ENCODE data around the gene ALPL. TPM values are rescaled to one million over a fixed set of nuclear protein-coding genes. Genes with fewer than 3 reads are reported as not detected.

ALPL gene
- total and polyA plus RNA-seq, 2 of the 4 experiments (the other 2 are of a cell fraction): 0.54 to 2.2 TPM

DNA sequence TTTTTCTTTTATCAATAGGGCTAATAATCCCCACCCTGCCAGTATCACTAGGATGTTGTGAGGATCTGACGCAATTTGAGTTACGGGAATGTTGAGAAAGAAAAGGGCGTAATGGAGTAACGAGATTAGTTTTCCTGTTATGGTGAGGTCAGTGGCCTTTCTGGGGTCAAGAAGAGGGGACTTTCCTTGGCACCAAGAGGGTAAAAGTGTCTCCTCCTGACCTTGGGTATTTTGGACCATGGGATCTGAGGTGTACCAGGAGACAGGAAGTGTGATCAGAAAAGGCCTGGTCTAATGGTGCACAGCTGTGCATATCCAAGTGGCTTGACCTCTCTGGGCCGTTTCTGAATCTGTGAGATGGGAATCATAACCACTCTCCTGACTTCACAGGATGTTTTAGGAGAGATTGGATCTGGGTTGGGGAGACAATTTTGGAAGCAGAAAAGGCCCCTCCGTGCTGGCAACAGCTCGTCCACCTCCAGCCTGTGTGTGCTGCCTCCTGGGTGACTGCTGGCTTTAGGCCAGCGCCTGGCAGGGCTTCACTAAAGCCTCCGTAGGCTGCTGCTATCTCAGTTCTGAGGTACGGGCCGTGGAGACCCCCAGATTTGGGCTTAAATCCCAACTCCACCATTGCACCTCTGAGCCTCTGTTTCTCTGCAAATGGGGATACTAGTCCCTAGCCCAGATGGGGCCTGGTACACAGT lies 37.1 kb downstream of the ALPL start:
- POLR2A ChIA-PET (ENCODE audit: unreplicated experiment): no interaction called here
- Histone ChIP-seq H3K4me3 (ENCODE audit: insufficient read depth, low read depth, low read length) (no peak overlapping the region), H3K36me3 (ENCODE audit: control insufficient read depth, insufficient read depth, low read length) (no peaks in the 10 kb centered on the region), H3K56ac (ENCODE audit: extremely low read depth, insufficient read depth, low read length) (no peak overlapping the region), H4K8ac (ENCODE audit: low read depth in 2 of 2, low read length in 2 of 2) (no peak overlapping the region; a peak in 1 of 4 replicates), H4K5ac (ENCODE audit: low read depth, low read length) (no peak overlapping the region), H3K9ac (ENCODE audit: low read depth, low read length) (no peak overlapping the region), H2BK120ac (ENCODE audit: low read depth, low read length) (no peak overlapping the region), H3K4ac (ENCODE audit: low read depth, low read length) (no peak overlapping the region), H3K27ac (ENCODE audit: insufficient read depth, low read length) (no peak overlapping the region), H3K9me3 (ENCODE audit: control insufficient read depth, insufficient read depth, low read length) (no peaks in the 10 kb centered on the region), H3K4me2 (ENCODE audit: low read depth, low read length) (no peak overlapping the region), H3K27me3 (ENCODE audit: control insufficient read depth, insufficient read depth, low read length) (peaks cover 4% of the 10 kb centered on the region), H3K79me1 (ENCODE audit: low read depth in 1 of 2, low read length in 2 of 2) (no peaks in the 10 kb centered on the region), H3K4me1 (ENCODE audit: control insufficient read depth, insufficient read depth, low read length) (peaks cover 12% of the 10 kb centered on the region), H4K91ac (ENCODE audit: insufficient read depth, low read depth, low read length) (no peak overlapping the region), H2BK5ac (ENCODE audit: low read depth, low read length, poor library complexity, severe bottlenecking) (no peak overlapping the region), H2BK20ac (ENCODE audit: low read depth, low read length) (no peak overlapping the region), H4K20me1 (ENCODE audit: insufficient read depth, low read length) (no peaks in the 10 kb centered on the region), H3K18ac (ENCODE audit: low read depth, low read length) (no peak overlapping the region), H3K23ac (ENCODE audit: low read depth, low read length) (no peak overlapping the region), H3K14ac (replicated peaks; ENCODE audit: low read depth, low read length) (no peak overlapping the region), H2AK9ac (replicated peaks; ENCODE audit: low read depth, low read length, poor library complexity) (no peak overlapping the region), H2BK15ac (ENCODE audit: low read depth, low read length) (no peak overlapping the region), H3K9me1 (ENCODE audit: insufficient read depth, low read length) (peaks cover 13% of the 10 kb centered on the region; the same call in 1 of the 2 replicates), H2AFZ (replicated peaks; ENCODE audit: low read length, poor library complexity) (no peak overlapping the region), H2AK5ac (ENCODE audit: low read depth, low read length) (peak overlapping the region; percentile 15; the same call in 1 of the 2 replicates)
- no peak for TF ChIP-seq RCOR1 (IDR thresholded peaks at IDR 0.05; ENCODE audit: insufficient replicate concordance, low read length)
- TF ChIP-seq, protein P1, sequence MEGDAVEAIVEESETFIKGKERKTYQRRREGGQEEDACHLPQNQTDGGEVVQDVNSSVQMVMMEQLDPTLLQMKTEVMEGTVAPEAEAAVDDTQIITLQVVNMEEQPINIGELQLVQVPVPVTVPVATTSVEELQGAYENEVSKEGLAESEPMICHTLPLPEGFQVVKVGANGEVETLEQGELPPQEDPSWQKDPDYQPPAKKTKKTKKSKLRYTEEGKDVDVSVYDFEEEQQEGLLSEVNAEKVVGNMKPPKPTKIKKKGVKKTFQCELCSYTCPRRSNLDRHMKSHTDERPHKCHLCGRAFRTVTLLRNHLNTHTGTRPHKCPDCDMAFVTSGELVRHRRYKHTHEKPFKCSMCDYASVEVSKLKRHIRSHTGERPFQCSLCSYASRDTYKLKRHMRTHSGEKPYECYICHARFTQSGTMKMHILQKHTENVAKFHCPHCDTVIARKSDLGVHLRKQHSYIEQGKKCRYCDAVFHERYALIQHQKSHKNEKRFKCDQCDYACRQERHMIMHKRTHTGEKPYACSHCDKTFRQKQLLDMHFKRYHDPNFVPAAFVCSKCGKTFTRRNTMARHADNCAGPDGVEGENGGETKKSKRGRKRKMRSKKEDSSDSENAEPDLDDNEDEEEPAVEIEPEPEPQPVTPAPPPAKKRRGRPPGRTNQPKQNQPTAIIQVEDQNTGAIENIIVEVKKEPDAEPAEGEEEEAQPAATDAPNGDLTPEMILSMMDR (conservative IDR thresholded peaks at IDR 0.05; ENCODE audit: low read depth, low read length): no peak
- no peak for TF ChIP-seq BHLHE40 (IDR thresholded peaks at IDR 0.05; ENCODE audit: low read depth, low read length)
- TF ChIP-seq RFX5 (IDR thresholded peaks at IDR 0.05; ENCODE audit: low read depth, low read length): no peak
- TF ChIP-seq POLR2A (IDR thresholded peaks at IDR 0.05; ENCODE audit: low read depth, low read length): no peak
- no peak for TF ChIP-seq MAZ (IDR thresholded peaks at IDR 0.05; ENCODE audit: borderline replicate concordance, low read depth, low read length)
- no peak for TF ChIP-seq MAFK (IDR thresholded peaks at IDR 0.05; ENCODE audit: low read depth, low read length)
- TF ChIP-seq NFE2L2 (IDR thresholded peaks at IDR 0.05; ENCODE audit: low read depth, low read length): no peak
- no peak for TF ChIP-seq USF2 (IDR thresholded peaks at IDR 0.05; ENCODE audit: low read depth, low read length)
- TF ChIP-seq CEBPB (IDR thresholded peaks at IDR 0.05; ENCODE audit: low read depth, low read length): no peak
- intact Hi-C loops (cut with micrococcal nuclease) (no loop called here), in situ Hi-C loops (cut with MboI; ENCODE audit: low sequenced_read_pairs) (no loop called here), dilution Hi-C loops (cut with HindIII; ENCODE audit: low sequenced_read_pairs, unreplicated experiment) (no loop called here)
- CTCF ChIA-PET: no interaction called here
- BruUV-seq (replicated peaks): no TSS peak
- 76% methylated on average over 6 of the region's 11 CpGs; no CpG with 5 or more reads in 1 of the 2 experiments for WGBS, 2 experiments (ENCODE audit: extremely low coverage in 2 of 2, insufficient read length in 1 of 2)
- no peak for DNase-seq
- ATAC-seq (ENCODE audit: low read depth): no peak

Data from IMR-90 (cell line).